ENCODE data around the gene KCTD13.
"Not testable (repeated sequence)": the region's sequence is repeated elsewhere in the genome, so short reads cannot be mapped to it uniquely, and the experiment has no call there.

Gene KCTD13

DNA sequence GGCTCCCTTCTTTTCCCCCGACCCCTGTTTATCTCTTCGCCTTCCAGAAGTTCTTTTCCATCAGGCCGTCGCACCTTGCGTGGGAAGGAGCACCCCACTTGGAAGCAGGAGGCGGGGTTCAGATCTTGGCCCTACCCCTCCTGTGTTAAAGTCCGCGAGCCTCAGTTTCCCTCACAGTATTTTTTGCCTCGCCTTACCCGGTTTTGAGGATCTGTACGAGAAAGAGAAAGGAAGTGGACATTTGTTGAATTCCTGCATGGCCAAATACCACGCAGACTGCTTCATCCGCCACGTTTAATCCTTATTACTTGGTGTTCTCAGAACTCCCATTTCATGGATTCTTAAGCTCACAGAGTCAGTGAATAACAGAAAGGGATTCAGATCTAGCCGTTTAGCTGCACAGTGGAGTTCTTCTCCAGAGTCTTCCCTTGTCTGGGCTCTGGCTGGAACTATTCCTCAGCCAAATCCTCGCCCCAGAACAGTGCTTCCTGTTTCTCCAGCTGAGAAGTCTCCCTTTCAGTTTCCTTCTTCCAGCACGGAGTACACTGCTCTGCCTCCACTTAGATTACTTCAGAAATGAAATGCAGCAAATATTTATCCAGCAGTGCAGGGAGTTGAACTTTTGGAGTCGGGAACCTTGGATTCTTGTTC, 36.4 kb upstream of the KCTD13 start:
- Histone ChIP-seq H3K4me3 (ENCODE audit: low read depth, low read length) (peak overlapping the region; percentile 93), H3K79me2 (no peaks in the 10 kb centered on the region), H3K27ac (peak overlapping the region; percentile 76), H3K4me2 (ENCODE audit: low read length) (peak overlapping the region; percentile 80), H3K9me3 (ENCODE audit: control insufficient read depth, low read length) (no peaks in the 10 kb centered on the region), H3K9ac (no peak overlapping the region), H3K4me1 (peaks cover 5% of the 10 kb centered on the region), H2AFZ (peak overlapping the region; percentile 100), H3K36me3 (ENCODE audit: control insufficient read depth, insufficient read depth, low read length) (no peaks in the 10 kb centered on the region), H3K27me3 (ENCODE audit: control insufficient read depth, insufficient read depth, low read length) (no peaks in the 10 kb centered on the region)
- TF ChIP-seq, protein P1, sequence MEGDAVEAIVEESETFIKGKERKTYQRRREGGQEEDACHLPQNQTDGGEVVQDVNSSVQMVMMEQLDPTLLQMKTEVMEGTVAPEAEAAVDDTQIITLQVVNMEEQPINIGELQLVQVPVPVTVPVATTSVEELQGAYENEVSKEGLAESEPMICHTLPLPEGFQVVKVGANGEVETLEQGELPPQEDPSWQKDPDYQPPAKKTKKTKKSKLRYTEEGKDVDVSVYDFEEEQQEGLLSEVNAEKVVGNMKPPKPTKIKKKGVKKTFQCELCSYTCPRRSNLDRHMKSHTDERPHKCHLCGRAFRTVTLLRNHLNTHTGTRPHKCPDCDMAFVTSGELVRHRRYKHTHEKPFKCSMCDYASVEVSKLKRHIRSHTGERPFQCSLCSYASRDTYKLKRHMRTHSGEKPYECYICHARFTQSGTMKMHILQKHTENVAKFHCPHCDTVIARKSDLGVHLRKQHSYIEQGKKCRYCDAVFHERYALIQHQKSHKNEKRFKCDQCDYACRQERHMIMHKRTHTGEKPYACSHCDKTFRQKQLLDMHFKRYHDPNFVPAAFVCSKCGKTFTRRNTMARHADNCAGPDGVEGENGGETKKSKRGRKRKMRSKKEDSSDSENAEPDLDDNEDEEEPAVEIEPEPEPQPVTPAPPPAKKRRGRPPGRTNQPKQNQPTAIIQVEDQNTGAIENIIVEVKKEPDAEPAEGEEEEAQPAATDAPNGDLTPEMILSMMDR (IDR thresholded peaks at IDR 0.05) = no peak

DNA sequence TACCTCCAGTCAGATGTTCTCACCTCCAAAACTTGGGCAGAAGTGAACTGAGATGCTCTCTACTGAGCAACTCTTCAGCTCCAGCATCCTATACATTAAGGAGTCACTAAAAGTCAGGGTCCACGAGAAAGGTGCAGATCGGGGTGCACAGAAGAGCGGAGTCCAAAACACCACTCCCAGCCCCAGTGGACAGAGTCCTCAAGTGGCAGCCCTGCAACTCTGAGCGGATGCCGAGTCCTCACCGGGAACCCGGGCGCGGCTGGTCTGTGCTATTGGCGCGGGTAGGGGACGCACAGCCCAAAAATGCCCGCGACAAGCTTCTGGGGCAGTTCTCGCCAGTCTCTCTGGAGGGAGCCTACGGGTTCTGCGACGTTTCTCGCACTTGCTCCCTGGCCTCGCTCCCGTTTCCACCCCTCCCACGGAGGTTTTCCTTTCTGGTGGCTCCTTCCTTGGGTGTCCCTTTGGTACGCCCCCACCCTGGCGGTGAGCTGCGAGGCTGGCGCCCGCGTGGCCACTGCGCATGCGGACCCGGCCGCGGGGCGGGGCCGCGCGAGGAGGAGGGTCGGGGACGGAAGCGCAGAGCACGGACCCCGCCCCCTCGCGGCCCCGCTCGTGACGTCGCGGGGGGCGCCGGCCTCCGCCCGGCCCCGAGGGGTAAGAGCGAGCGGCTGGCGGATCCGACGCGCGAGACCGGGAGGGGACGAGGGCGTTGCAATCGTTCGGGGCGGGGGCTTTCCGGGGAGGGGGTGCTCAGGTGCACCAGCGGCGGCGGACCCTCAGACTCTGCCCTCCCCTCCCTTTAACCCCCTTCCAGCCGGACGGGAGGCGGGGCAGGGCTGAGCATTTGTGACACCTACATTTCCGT, 35.7 kb upstream of the KCTD13 start, which contains the start of gene TMEM219:
Gene TMEM219, plus strand, starts transcription at position 601 of the 865 bp plus-strand sequence. CDS start 1,065 bp downstream, outside the sequence.
- H3K4me1 ChIP-seq = peaks cover 5% of the 10 kb centered on the region
- no peaks in the 10 kb centered on the region for H3K27me3 ChIP-seq (ENCODE audit: control insufficient read depth, insufficient read depth, low read length)
- H3K9ac ChIP-seq = peak within 1 kb of the TSS; percentile 19
- H3K79me2 ChIP-seq = no peaks in the 10 kb centered on the region
- no peaks in the 10 kb centered on the region for H3K36me3 ChIP-seq (ENCODE audit: control insufficient read depth, insufficient read depth, low read length)
- H3K27ac ChIP-seq = peak within 1 kb of the TSS; percentile 76
- TF ChIP-seq, protein P1 (IDR thresholded peaks at IDR 0.05) = peak; percentile 50
- no peaks in the 10 kb centered on the region for H3K9me3 ChIP-seq (ENCODE audit: control insufficient read depth, low read length)
- H2AFZ ChIP-seq = peak within 1 kb of the TSS; percentile 100
- H3K4me3 ChIP-seq (ENCODE audit: low read depth, low read length) = peak within 1 kb of the TSS; percentile 93
- peak within 1 kb of the TSS; percentile 80 for H3K4me2 ChIP-seq (ENCODE audit: low read length)

DNA sequence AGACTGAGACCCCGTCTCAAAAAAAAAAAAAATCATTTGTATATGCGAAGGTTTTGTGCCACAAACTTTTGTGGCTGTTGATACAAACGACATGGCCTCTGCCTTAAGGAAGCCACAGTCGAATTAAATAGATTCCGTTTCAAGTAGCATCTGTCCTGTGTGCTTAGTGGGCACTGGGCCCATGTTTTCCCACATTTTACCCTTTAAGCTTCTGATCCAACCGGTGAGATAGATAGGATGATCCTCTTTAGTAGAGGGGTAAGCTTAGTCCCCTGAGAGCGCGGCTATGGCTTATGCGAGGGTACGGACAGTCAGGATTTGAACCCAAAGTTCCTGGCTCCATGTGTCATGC, 35.1 kb upstream of the KCTD13 start:
- peak overlapping the region; percentile 100 for H2AFZ ChIP-seq
- H3K27me3 ChIP-seq (ENCODE audit: control insufficient read depth, insufficient read depth, low read length) = no peaks in the 10 kb centered on the region
- peaks cover 5% of the 10 kb centered on the region for H3K4me1 ChIP-seq
- TF ChIP-seq, protein P1 (IDR thresholded peaks at IDR 0.05) = no peak
- no peaks in the 10 kb centered on the region for H3K79me2 ChIP-seq
- peak overlapping the region; percentile 19 for H3K9ac ChIP-seq
- peak overlapping the region; percentile 76 for H3K27ac ChIP-seq
- H3K4me3 ChIP-seq (ENCODE audit: low read depth, low read length) = peak overlapping the region; percentile 93
- peak overlapping the region; percentile 80 for H3K4me2 ChIP-seq (ENCODE audit: low read length)
- no peaks in the 10 kb centered on the region for H3K36me3 ChIP-seq (ENCODE audit: control insufficient read depth, insufficient read depth, low read length)
- H3K9me3 ChIP-seq (ENCODE audit: control insufficient read depth, low read length) = no peaks in the 10 kb centered on the region

DNA sequence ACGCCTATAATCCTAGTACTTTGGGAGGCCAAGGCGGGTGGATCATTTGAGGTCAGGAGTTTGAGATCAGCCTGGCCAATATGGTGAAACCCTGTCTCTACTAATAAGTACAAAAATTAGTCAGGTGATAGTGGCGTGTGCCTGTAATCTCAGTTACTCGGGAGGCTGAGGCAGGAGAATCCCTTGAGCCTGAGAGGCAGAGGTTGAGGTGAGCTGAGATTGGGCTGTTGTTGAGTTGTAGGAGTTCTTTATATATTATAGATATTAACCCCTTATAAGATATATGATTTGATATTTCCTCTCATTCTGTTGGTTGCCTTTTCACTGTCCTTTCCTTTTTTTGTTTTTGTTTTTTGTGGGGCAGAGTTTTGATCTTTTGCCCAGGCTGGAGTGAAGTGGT, 33.8 kb upstream of the KCTD13 start:
- H3K79me2 ChIP-seq; H3K27ac ChIP-seq; H3K4me1 ChIP-seq; H3K36me3 ChIP-seq (ENCODE audit: control insufficient read depth, insufficient read depth, low read length); H3K9ac ChIP-seq; H3K27me3 ChIP-seq (ENCODE audit: control insufficient read depth, insufficient read depth, low read length); H3K4me2 ChIP-seq (ENCODE audit: low read length); H3K4me3 ChIP-seq (ENCODE audit: low read depth, low read length); H2AFZ ChIP-seq; H3K9me3 ChIP-seq (ENCODE audit: control insufficient read depth, low read length): not testable (repeated sequence)

DNA sequence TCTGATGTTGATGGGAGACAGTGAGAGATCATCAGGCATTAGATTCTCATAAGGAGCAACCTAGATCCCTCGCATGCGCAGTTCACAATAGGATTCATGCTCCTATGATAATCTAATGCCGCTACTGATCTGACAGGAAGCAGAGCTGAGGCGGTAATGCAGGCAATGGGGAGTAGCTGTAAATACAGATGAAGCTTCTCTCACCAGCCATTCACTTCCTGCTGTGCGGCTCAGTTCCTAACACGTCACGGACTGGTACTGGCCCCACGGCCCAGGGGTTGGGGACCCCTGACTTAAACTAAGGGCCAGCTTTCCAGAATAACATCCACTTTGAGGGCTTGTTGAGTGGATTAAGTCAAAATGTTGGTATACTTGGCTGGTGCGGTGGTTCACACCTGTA, 33.3 kb upstream of the KCTD13 start:
- Histone ChIP-seq H3K27me3 (ENCODE audit: control insufficient read depth, insufficient read depth, low read length) (no peaks in the 10 kb centered on the region), H3K4me3 (ENCODE audit: low read depth, low read length) (no peak overlapping the region), H3K27ac (no peak overlapping the region), H3K9me3 (ENCODE audit: control insufficient read depth, low read length) (no peaks in the 10 kb centered on the region), H3K4me2 (ENCODE audit: low read length) (no peak overlapping the region), H3K9ac (no peak overlapping the region), H3K79me2 (no peaks in the 10 kb centered on the region), H2AFZ (no peak overlapping the region), H3K4me1 (peaks cover 5% of the 10 kb centered on the region), H3K36me3 (ENCODE audit: control insufficient read depth, insufficient read depth, low read length) (no peaks in the 10 kb centered on the region)
- TF ChIP-seq, protein P1 (IDR thresholded peaks at IDR 0.05) = no peak
